Measurements from ENCODE around the gene MMRN2.
A peak's percentile ranks its signal among the peaks of the same experiment; 100 is the strongest.

Gene MMRN2

DNA sequence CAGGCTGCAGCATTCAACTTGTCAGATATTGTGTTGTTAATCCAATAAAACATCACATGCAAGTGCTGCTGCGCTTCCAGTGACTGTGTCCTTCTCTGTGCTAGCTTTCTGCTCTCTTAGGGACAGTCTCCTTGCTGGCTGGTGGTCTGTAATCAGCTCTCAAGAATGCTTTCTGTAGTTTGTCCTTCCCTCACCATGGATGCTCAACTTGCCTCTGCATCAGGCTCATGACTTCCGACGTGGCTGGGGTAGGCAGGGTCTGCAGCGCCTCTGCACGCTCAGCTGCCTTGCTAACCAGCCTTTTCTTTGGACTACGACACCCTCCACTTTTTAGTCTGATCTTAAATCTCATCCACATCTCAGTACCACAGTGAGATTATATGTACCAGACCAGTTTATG lies 58.3 kb downstream of the MMRN2 start:
- TF ChIP-seq, protein P1, sequence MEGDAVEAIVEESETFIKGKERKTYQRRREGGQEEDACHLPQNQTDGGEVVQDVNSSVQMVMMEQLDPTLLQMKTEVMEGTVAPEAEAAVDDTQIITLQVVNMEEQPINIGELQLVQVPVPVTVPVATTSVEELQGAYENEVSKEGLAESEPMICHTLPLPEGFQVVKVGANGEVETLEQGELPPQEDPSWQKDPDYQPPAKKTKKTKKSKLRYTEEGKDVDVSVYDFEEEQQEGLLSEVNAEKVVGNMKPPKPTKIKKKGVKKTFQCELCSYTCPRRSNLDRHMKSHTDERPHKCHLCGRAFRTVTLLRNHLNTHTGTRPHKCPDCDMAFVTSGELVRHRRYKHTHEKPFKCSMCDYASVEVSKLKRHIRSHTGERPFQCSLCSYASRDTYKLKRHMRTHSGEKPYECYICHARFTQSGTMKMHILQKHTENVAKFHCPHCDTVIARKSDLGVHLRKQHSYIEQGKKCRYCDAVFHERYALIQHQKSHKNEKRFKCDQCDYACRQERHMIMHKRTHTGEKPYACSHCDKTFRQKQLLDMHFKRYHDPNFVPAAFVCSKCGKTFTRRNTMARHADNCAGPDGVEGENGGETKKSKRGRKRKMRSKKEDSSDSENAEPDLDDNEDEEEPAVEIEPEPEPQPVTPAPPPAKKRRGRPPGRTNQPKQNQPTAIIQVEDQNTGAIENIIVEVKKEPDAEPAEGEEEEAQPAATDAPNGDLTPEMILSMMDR (IDR thresholded peaks at IDR 0.05; ENCODE audit: borderline replicate concordance, control extremely low read depth, extremely low read depth, insufficient read depth, missing control alignments) = no peak
- DNase-seq (ENCODE audit: low spot score) = no peak
- in situ Hi-C loops (cut with MboI; ENCODE audit: low sequenced_read_pairs, unreplicated experiment) = loop anchor here (5.0 kb wide), 1 partner anchor 192 kb away; no protein-coding TSS in a partner anchor

DNA sequence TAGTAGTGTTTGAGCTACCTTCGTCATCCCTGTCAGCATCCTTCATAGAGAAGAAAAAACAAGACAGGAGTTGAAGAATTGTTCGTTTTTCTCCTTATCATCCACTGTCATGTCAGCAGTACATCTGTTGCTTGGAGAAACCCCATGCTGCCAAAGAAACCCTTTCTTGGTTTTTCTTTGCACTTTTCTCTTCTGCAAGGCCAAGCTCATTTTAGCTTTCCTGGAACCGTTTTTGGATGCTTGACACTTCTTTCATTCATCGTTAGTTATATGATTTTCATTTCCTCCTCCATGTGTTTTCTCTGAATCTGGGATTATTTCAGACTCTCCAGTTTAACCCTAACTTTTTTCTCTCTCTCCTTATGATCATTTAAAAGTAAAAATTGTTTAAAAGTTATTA lies 58.9 kb downstream of the MMRN2 start:
- no peak for DNase-seq (ENCODE audit: low spot score)
- TF ChIP-seq, protein P1 (IDR thresholded peaks at IDR 0.05; ENCODE audit: borderline replicate concordance, control extremely low read depth, extremely low read depth, insufficient read depth, missing control alignments) = no peak
- in situ Hi-C loops (cut with MboI; ENCODE audit: low sequenced_read_pairs, unreplicated experiment) = loop anchor here (5.0 kb wide), 1 partner anchor 191 kb away; no protein-coding TSS in a partner anchor

DNA sequence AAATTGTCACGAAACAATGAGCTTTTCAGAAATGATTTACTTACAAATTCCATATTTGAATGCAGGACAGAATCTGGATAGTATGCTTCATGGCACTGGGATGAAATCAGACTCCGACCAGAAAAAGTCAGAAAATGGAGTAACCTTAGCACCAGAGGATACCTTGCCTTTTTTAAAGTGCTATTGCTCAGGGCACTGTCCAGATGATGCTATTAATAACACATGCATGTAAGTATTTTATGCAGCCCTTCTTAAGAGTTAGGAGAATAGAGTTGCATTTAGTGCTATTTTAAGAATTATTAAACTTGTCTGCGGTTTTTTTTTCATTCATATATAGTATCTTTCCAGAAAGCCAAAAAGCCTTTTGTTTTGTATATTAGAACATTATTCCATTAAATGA lies 67.4 kb downstream of the MMRN2 start:
- in situ Hi-C loops (cut with MboI; ENCODE audit: low sequenced_read_pairs, unreplicated experiment) = no loop called here
- TF ChIP-seq, protein P1 (IDR thresholded peaks at IDR 0.05; ENCODE audit: borderline replicate concordance, control extremely low read depth, extremely low read depth, insufficient read depth, missing control alignments) = no peak
- no peak for DNase-seq (ENCODE audit: low spot score)

DNA sequence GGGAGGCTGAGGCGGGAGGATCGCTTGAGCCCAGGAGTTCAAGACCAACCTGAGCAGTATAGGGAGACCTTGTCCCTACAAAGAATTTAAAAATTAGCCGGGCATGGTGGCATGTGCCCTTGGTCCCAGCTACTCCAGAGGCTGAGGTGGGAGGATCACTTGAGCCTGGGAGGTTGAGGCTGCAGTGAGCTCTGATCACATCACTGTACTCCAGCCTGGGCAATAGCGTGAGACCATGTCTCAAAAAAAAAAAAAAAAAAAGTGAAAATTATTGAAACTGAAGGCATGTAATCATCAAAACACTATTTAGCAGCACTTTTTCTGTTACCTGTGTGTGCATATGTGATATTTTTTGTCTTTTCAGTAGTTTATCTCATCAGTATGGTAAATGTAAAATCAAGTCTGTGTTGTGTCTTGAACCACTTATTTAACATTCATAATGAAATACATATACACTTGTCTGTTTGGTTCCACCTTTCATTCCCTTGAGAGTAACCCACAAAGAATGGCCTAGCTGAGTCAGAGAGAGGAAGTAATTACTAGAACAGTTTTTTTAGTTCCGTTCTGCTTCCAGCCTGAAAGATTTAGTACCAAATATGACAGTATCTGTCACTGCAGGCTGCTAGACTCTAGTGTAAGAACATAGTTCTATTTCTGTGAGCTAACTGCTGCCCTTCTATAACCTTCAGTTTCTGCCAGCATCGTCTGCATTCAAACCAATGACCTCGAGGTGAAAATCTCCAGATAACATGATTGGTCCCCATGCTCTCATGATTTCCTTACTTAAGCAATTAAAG lies 68.6 kb downstream of the MMRN2 start:
- TF ChIP-seq, protein P1 (IDR thresholded peaks at IDR 0.05; ENCODE audit: borderline replicate concordance, control extremely low read depth, extremely low read depth, insufficient read depth, missing control alignments) = no peak
- peak; percentile 80 for DNase-seq (ENCODE audit: low spot score)
- in situ Hi-C loops (cut with MboI; ENCODE audit: low sequenced_read_pairs, unreplicated experiment) = no loop called here
